ENCODE data around the gene RPL15.

The RPL15 gene

DNA sequence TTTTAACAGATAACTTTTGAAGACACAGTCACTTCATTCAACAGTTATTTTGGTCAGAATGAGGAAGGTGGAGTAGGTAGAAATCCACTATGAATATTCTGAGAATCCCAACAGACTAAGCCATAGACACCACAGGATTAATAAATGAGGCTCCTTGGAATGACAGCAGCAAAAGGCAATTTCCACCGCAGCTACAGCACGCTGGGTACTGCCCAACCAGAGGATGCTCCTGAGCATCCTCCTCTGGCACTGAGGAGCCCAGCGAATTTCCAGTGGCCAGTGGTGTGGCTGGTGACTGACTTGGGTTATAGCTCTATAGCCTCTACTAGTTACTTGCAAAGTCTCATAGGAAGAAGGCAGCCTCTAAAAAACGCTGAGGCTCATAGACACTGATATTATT is 24.5 kb downstream of the RPL15 start:
- H3K27me3 ChIP-seq (ENCODE audit: control insufficient read depth, insufficient read depth, low read length) = no peaks in the 10 kb centered on the region
- no peaks in the 10 kb centered on the region for H3K36me3 ChIP-seq (ENCODE audit: control insufficient read depth, insufficient read depth, low read length)
- no peak overlapping the region for H3K9ac ChIP-seq (ENCODE audit: low read length)
- H3K9me3 ChIP-seq (ENCODE audit: control insufficient read depth, low read length) = no peaks in the 10 kb centered on the region
- no peaks in the 10 kb centered on the region for H3K4me1 ChIP-seq (ENCODE audit: control insufficient read depth, insufficient read depth, low read length)
- no peak overlapping the region for H3K4me3 ChIP-seq (ENCODE audit: low read length)

DNA sequence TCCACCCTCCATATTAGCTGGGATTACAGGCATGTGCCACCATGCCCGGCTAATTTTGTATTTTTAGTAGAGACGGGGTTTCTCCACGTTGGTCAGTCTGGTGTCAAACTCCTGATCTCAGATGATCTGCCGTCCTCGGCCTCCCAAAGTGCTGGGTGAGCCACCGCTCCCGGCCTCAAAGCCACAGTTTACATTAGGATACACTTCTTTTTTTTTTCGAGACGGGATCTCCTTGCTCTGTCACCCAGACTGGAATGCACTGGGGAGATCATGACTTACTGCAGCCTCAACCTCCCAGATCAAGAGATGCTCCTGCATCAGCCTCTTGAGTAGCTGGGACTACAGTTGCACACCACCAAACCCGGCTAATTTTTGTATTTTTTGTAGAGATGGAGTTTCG is 25.6 kb downstream of the RPL15 start:
- Histone ChIP-seq H3K4me1 (ENCODE audit: control insufficient read depth, insufficient read depth, low read length) (peaks cover 6% of the 10 kb centered on the region), H3K36me3 (ENCODE audit: control insufficient read depth, insufficient read depth, low read length) (no peaks in the 10 kb centered on the region), H3K9ac (ENCODE audit: low read length) (no peak overlapping the region), H3K9me3 (ENCODE audit: control insufficient read depth, low read length) (no peaks in the 10 kb centered on the region), H3K27me3 (ENCODE audit: control insufficient read depth, insufficient read depth, low read length) (no peaks in the 10 kb centered on the region), H3K4me3 (ENCODE audit: low read length) (no peak overlapping the region)

DNA sequence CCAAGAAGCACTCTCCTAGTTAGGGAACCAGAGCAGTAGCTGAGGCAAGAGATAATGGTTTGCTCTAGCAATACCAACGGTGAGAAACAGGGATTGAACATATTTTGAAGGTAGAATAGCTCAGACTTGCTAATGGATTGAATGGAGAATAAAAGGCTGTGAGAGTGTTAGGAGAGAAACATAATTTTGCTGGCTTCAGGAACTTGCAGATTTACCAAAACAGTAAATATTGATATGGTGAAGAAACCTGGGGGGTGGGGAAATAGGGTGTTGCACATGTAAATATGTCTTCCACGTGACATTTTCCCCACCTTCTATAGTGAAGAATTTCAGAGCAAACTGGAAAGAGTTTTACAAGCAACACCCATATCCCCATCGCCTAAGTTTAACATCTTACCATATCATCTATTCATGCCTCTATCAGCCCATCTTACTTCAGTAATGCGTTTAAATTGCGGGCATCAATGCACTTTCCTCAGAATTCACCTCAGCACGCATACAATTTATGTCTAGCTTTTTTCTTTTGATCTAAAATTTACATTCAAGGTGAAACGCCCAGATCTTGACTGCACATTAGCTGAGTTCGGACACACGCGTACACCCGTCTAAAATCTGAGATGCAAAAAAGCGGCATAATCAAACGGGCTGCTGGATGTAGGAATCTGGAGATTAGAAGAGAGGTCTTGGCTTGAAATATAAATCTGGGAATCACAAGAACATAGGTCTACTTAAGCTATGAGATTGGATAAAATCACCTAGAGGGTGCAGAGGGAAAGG is 27.3 kb downstream of the RPL15 start:
- H3K9me3 ChIP-seq (ENCODE audit: control insufficient read depth, low read length) = no peaks in the 10 kb centered on the region
- no peak overlapping the region for H3K9ac ChIP-seq (ENCODE audit: low read length)
- H3K4me3 ChIP-seq (ENCODE audit: low read length) = no peak overlapping the region
- H3K27me3 ChIP-seq (ENCODE audit: control insufficient read depth, insufficient read depth, low read length) = no peaks in the 10 kb centered on the region
- peaks cover 22% of the 10 kb centered on the region for H3K4me1 ChIP-seq (ENCODE audit: control insufficient read depth, insufficient read depth, low read length)
- H3K36me3 ChIP-seq (ENCODE audit: control insufficient read depth, insufficient read depth, low read length) = no peaks in the 10 kb centered on the region

DNA sequence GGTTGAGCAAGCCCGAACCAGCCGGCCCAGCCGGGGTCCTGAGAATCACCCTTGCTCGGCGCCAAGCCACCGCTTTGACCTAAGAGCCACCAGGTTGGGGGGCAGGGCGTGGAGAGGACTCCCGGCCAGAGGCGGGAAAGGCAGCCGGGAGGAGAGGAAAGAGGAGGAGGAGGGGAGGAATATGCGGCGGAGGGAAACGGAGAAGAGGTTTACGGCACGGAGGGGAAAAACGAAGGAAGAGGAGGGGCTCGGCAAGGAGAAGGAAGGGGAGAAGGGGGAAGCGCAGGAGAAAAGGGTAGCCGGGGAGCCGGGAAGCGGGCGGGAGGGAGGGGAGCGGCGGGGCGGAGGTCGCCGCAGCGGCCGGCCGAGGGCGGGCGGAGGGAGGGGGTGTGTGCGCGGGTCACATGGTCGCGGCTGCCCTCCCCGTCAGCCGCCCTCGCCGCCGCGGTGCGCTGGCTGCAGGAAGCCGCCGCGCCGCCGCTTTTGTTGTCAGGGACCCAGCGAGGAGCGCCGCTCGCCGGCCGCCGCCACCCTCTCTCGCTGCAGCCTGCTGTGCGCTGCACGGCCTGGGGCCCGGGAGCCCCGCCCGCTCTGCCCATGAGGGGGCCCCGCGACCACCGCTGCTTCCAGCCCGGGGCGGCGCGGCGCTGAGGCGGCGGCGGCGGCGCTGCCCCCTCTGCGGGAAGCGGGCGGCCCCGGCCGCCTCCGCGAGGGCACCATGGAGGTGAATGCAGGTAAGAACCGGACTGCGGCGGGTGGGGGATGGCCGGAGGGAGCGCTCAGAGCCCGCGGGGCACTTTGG is 28.1 kb downstream of the RPL15 start, which contains the start of gene NR1D2:
Gene NR1D2 (plus strand): TSS at position 426 of the 802 bp plus-strand sequence. CDS start 293 bp downstream, at position 719.
- peak within 1 kb of the TSS; percentile 90 for H3K4me3 ChIP-seq (ENCODE audit: low read length)
- peak within 1 kb of the TSS; percentile 81 for H3K9ac ChIP-seq (ENCODE audit: low read length)
- H3K36me3 ChIP-seq (ENCODE audit: control insufficient read depth, insufficient read depth, low read length) = no peaks in the 10 kb centered on the region
- H3K9me3 ChIP-seq (ENCODE audit: control insufficient read depth, low read length) = no peaks in the 10 kb centered on the region
- no peaks in the 10 kb centered on the region for H3K27me3 ChIP-seq (ENCODE audit: control insufficient read depth, insufficient read depth, low read length)
- peaks cover 30% of the 10 kb centered on the region for H3K4me1 ChIP-seq (ENCODE audit: control insufficient read depth, insufficient read depth, low read length)

DNA sequence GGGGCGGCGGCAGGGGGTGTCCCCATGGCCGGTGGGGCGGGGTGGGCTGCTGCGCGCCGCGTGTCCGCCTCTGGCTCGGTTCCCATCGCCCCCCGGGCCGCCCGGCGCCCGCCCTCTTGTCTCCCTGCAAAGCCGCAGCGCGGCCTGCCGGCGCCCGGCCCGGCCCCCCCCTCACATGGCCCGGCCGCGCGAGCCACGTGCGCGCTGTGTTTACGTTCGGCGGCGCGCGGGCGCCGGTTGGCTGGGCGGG is 28.7 kb downstream of the RPL15 start:
- H3K4me1 ChIP-seq (ENCODE audit: control insufficient read depth, insufficient read depth, low read length) = peaks cover 36% of the 10 kb centered on the region
- H3K36me3 ChIP-seq (ENCODE audit: control insufficient read depth, insufficient read depth, low read length) = no peaks in the 10 kb centered on the region
- H3K9me3 ChIP-seq (ENCODE audit: control insufficient read depth, low read length) = no peaks in the 10 kb centered on the region
- peak overlapping the region; percentile 55 for H3K9ac ChIP-seq (ENCODE audit: low read length)
- H3K27me3 ChIP-seq (ENCODE audit: control insufficient read depth, insufficient read depth, low read length) = no peaks in the 10 kb centered on the region
- no peak overlapping the region for H3K4me3 ChIP-seq (ENCODE audit: low read length)

DNA sequence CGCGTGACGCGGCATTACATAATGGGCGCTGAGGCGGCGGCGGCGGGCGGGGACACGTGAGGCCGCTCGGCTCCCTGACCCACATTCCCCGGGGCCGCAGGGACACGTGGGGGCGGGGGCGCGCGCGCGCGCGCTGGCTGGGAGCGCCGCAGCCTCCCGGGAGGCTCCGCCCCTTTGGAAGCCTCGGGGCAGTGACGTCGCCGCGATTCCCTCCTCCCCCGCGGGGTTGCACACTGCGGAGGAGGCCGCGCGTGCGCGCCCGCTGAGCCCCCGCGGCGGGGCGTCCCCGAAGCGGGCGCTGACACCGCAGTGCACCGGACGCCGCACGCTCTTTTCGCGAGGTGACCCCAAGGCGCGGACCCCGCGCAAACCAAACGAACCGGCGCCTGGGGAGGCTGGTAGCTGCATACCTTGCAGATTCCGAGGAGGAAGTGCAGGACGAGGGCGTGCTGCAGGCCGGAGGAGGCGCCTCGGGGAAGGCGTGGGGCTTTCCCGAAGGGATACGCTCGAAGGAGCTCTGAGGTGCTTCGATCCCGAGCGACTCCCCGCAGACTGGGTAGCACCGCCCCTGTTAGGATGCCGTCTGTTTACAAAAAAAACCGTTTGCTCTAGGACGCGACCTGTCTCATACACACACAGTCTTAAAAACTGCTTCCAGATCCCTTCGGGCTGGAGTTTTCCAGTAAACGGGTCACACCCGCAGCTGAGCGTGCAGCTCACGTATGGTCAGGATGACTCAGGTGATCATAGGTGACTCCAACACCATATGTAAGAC is 29.2 kb downstream of the RPL15 start:
- H3K36me3 ChIP-seq (ENCODE audit: control insufficient read depth, insufficient read depth, low read length) = no peaks in the 10 kb centered on the region
- H3K4me3 ChIP-seq (ENCODE audit: low read length) = peak overlapping the region; percentile 90
- H3K4me1 ChIP-seq (ENCODE audit: control insufficient read depth, insufficient read depth, low read length) = peaks cover 40% of the 10 kb centered on the region
- no peaks in the 10 kb centered on the region for H3K9me3 ChIP-seq (ENCODE audit: control insufficient read depth, low read length)
- H3K27me3 ChIP-seq (ENCODE audit: control insufficient read depth, insufficient read depth, low read length) = no peaks in the 10 kb centered on the region
- peak overlapping the region; percentile 80 for H3K9ac ChIP-seq (ENCODE audit: low read length)

DNA sequence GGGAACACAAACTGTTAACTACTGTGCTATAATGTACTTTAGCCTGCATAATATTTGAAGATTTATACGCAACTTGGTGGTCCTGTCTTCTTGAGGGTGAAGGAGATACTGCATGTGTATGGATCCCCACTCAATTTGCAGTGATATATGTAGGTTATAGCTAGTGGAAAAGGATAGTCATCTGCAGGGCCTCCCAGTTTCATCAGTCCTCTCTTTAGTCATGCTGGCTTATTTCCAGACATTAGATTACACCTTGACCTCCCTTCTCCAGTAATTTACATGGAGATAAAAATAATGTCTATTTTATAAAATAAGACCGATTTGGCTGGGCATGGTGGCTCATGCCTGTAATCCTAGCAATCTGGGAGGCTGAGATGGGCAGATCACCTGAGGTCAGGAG is 31.8 kb downstream of the RPL15 start:
- Histone ChIP-seq H3K4me3 (ENCODE audit: low read length) (no peak overlapping the region), H3K9me3 (ENCODE audit: control insufficient read depth, low read length) (no peaks in the 10 kb centered on the region), H3K4me1 (ENCODE audit: control insufficient read depth, insufficient read depth, low read length) (peaks cover 49% of the 10 kb centered on the region), H3K27me3 (ENCODE audit: control insufficient read depth, insufficient read depth, low read length) (no peaks in the 10 kb centered on the region), H3K36me3 (ENCODE audit: control insufficient read depth, insufficient read depth, low read length) (no peaks in the 10 kb centered on the region), H3K9ac (ENCODE audit: low read length) (no peak overlapping the region)

DNA sequence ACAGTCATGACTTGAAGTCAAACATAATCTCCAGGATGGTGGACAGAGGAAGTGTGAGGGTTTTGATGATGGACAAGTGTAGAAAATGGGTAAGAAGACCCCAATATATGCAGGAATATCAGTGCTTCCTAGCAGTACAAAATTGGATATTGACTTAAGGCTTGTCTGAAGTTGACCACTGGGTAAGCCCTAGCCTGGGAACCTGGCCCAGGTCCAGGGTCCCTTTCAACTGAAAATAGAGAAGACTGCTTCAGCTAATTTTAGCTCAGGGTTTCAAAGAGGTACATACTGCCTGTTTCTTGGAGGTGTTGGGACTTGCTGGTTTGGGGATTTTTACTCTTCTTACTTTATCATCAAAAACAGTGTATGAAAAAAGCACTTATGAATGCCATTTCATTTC is 32.9 kb downstream of the RPL15 start:
- H3K9me3 ChIP-seq (ENCODE audit: control insufficient read depth, low read length) = no peaks in the 10 kb centered on the region
- no peaks in the 10 kb centered on the region for H3K36me3 ChIP-seq (ENCODE audit: control insufficient read depth, insufficient read depth, low read length)
- H3K4me3 ChIP-seq (ENCODE audit: low read length) = no peak overlapping the region
- no peaks in the 10 kb centered on the region for H3K27me3 ChIP-seq (ENCODE audit: control insufficient read depth, insufficient read depth, low read length)
- H3K4me1 ChIP-seq (ENCODE audit: control insufficient read depth, insufficient read depth, low read length) = peaks cover 57% of the 10 kb centered on the region
- no peak overlapping the region for H3K9ac ChIP-seq (ENCODE audit: low read length)

DNA sequence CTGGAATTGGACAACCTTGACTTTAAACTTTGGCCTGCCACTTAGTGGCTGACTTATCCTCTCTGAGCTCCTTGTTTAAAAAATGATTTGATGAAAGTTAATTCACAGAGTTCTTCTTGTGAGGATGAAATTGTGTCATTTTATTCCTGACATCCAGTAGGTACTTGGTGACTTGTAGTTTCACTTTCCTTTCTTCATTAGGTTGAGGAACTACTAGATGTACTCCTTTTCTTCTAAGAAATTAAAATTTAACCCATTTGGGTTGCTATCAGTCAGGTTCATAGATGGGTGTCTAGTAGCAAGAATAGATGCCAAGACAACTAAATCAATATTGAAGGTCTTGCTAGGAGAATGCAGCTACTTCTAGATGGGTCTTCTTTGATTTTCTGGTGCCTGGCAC is 33.4 kb downstream of the RPL15 start:
- Histone ChIP-seq H3K4me1 (ENCODE audit: control insufficient read depth, insufficient read depth, low read length) (peaks cover 62% of the 10 kb centered on the region), H3K36me3 (ENCODE audit: control insufficient read depth, insufficient read depth, low read length) (no peaks in the 10 kb centered on the region), H3K27me3 (ENCODE audit: control insufficient read depth, insufficient read depth, low read length) (no peaks in the 10 kb centered on the region), H3K9ac (ENCODE audit: low read length) (no peak overlapping the region), H3K9me3 (ENCODE audit: control insufficient read depth, low read length) (no peaks in the 10 kb centered on the region), H3K4me3 (ENCODE audit: low read length) (no peak overlapping the region)

DNA sequence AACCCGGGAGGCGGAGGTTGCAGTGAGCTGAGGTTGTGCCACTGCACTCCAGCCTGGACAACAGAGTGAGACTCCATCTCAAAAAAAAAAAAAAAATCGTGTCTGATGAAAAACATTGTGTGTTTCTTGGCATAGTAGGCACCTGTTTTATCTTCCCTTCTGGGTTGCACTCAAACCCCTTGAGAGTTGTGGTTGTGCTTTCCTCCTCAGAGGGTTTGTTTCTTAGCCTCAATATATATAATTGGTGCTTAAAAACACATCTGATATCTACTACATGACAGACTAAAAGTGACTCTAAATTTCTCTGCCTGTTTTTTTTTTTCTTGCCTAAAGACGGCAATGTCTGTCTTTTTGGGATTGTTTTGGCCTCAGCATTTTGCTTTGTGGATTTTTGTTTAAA is 35.7 kb downstream of the RPL15 start:
- no peaks in the 10 kb centered on the region for H3K36me3 ChIP-seq (ENCODE audit: control insufficient read depth, insufficient read depth, low read length)
- no peak overlapping the region for H3K4me3 ChIP-seq (ENCODE audit: low read length)
- no peaks in the 10 kb centered on the region for H3K27me3 ChIP-seq (ENCODE audit: control insufficient read depth, insufficient read depth, low read length)
- H3K9me3 ChIP-seq (ENCODE audit: control insufficient read depth, low read length) = no peaks in the 10 kb centered on the region
- H3K4me1 ChIP-seq (ENCODE audit: control insufficient read depth, insufficient read depth, low read length) = peaks cover 58% of the 10 kb centered on the region
- H3K9ac ChIP-seq (ENCODE audit: low read length) = no peak overlapping the region

DNA sequence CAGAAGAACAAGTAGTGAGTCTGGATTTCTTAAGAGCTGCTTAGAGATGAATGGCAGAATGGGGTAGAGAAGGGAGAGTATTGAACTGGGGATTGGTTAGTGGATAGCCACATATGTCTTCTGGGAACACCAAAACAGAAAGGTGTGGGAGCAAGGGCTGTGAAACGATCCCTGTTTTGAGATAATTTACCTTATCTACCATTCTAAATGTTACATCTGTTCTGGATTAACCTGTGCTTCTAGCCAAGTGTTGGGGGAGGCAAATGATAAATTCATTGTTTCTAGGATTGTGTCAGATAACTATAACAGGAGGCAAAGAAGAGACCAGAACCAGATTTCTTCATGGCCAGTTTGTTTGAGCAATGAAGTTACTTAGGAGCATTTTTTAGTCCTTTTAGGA is 36.6 kb downstream of the RPL15 start:
- H3K4me3 ChIP-seq (ENCODE audit: low read length) = no peak overlapping the region
- H3K4me1 ChIP-seq (ENCODE audit: control insufficient read depth, insufficient read depth, low read length) = peaks cover 57% of the 10 kb centered on the region
- no peaks in the 10 kb centered on the region for H3K27me3 ChIP-seq (ENCODE audit: control insufficient read depth, insufficient read depth, low read length)
- no peak overlapping the region for H3K9ac ChIP-seq (ENCODE audit: low read length)
- H3K9me3 ChIP-seq (ENCODE audit: control insufficient read depth, low read length) = no peaks in the 10 kb centered on the region
- no peaks in the 10 kb centered on the region for H3K36me3 ChIP-seq (ENCODE audit: control insufficient read depth, insufficient read depth, low read length)

DNA sequence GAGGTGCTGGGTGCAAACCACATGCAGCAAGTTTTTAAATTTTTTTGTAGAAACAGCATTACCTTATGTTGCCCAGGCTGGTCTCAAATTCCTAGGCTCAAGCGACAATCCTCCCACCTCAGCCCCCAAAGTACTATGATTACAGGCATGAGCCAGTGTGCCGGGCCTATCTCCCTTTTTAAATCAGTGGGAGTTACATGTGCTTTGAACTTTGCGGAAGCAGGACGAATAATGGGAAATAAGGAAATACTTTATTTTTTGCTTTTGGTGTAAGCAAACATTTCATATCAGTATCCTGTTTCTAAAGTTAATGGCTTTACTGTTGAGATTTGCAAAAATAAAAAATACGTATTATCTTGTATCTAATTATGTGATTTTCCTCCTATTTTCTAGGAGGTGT is 37.2 kb downstream of the RPL15 start:
- Histone ChIP-seq H3K27me3 (ENCODE audit: control insufficient read depth, insufficient read depth, low read length) (no peaks in the 10 kb centered on the region), H3K4me3 (ENCODE audit: low read length) (no peak overlapping the region), H3K4me1 (ENCODE audit: control insufficient read depth, insufficient read depth, low read length) (peaks cover 55% of the 10 kb centered on the region), H3K9ac (ENCODE audit: low read length) (no peak overlapping the region), H3K9me3 (ENCODE audit: control insufficient read depth, low read length) (no peaks in the 10 kb centered on the region), H3K36me3 (ENCODE audit: control insufficient read depth, insufficient read depth, low read length) (no peaks in the 10 kb centered on the region)

Data from mucosa of stomach (tissue), 1 donor.